BJ (cell line): ENCODE measurements around the gene RRM1. TPM values are rescaled to one million over a fixed set of nuclear protein-coding genes. Genes with fewer than 3 reads are reported as not detected.
"Not testable (repeated sequence)": the region's sequence is repeated elsewhere in the genome, so short reads cannot be mapped to it uniquely, and the experiment has no call there.

Experiments used
- CTCF ChIA-PET: fragments of 350-600 bp; formaldehyde crosslinking; extraction: SDS; loops from one replicate; lab custom pipeline; 2021; ENCODE audit warnings: antibody characterized with exemption, inconsistent platforms; lab: Yijun Ruan, JAX
- POLR2A ChIA-PET: fragments of 300-600 bp; sonication (Branson Sonifier 250); formaldehyde crosslinking; extraction: SDS; loops from one replicate; lab custom pipeline; 2021; ENCODE audit warnings: antibody characterized with exemption; lab: Charles Lee
- DNase-seq: peaks from one replicate; pipeline ENCODE4 v3.0.0-alpha.2; 2011; ENCODE audit warnings: low read depth
- H3K27me3 ChIP-seq: 2 replicates; pipeline ENCODE4 v1.6.0; 2011; ENCODE audit warnings: low read length; ENCODE audit not compliant: control insufficient read depth, insufficient read depth
- H3K36me3 ChIP-seq: 2 replicates; pipeline ENCODE4 v1.5.1; 2011; ENCODE audit warnings: low read length; ENCODE audit not compliant: control insufficient read depth, insufficient read depth
- H3K4me3 ChIP-seq: 2 replicates; pipeline ENCODE4 v1.5.1; 2011; ENCODE audit warnings: low read depth, mild to moderate bottlenecking, control low read depth, low read length
- polyA plus RNA-seq: library from polyadenylated mRNA; depleted of rRNA; stranded (reverse); fragments of >200 nt; gene quantifications from 2 replicates; pipeline ENCODE4 v1.2.3, GENCODE V29; 2011
- TF ChIP-seq, protein P1 (sequence below): IDR thresholded peaks from 2 replicates; pipeline ENCODE4 v1.5.1; 2011; ENCODE audit warnings: low read depth, mild to moderate bottlenecking, control low read depth, inconsistent platforms, low read length, moderate library complexity; ENCODE audit not compliant: insufficient read depth

RRM1 gene
- polyA plus RNA-seq, 1 experiment: 68.9 TPM

DNA sequence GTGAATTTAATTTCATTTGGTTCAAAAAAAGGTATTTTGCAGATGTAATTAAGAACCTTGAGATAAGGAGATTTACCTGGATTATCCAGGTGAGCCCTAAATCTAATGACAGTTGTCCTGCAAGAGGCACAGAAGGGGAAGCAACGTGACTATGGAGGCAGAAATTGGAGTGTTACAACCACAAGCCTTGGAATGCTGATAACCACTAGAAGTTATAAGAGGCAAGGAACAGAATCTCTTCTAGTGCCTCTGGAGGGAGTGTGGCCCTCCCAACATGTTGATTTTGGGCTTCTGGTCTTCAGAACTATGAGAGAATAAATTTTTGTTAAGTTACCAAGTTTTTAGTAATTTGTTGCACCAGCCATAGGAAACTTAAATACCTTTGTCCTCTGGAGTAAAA, 32.8 kb downstream of the RRM1 start:
- H3K36me3 ChIP-seq: peaks cover 3% of the 10 kb centered on the region; the same call in 1 of the 2 replicates
- no peak overlapping the region for H3K4me3 ChIP-seq
- CTCF ChIA-PET: no interaction called here
- TF ChIP-seq, protein P1, sequence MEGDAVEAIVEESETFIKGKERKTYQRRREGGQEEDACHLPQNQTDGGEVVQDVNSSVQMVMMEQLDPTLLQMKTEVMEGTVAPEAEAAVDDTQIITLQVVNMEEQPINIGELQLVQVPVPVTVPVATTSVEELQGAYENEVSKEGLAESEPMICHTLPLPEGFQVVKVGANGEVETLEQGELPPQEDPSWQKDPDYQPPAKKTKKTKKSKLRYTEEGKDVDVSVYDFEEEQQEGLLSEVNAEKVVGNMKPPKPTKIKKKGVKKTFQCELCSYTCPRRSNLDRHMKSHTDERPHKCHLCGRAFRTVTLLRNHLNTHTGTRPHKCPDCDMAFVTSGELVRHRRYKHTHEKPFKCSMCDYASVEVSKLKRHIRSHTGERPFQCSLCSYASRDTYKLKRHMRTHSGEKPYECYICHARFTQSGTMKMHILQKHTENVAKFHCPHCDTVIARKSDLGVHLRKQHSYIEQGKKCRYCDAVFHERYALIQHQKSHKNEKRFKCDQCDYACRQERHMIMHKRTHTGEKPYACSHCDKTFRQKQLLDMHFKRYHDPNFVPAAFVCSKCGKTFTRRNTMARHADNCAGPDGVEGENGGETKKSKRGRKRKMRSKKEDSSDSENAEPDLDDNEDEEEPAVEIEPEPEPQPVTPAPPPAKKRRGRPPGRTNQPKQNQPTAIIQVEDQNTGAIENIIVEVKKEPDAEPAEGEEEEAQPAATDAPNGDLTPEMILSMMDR: no peak
- DNase-seq: no peak
- POLR2A ChIA-PET: no interaction called here
- no peaks in the 10 kb centered on the region for H3K27me3 ChIP-seq

DNA sequence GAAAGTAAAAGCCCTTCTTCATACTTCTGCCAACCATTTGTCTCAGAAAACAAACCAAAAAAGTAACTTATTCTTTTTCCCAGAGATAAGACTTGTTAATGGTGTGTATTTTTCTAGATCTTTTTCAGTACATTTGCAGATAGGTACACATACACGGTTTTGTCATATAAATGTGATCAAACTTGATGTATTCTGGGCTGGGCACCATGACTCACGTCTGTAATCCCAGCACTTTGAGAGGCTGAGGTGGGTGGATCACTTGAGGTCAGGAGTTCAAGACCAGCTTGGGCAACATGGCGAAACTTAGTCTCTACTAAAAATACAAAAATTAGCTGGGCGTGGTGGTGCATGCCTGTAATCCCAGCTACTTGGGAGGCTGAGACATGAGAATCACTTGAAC, 35.6 kb downstream of the RRM1 start:
- H3K27me3 ChIP-seq, POLR2A ChIA-PET, H3K4me3 ChIP-seq, H3K36me3 ChIP-seq, CTCF ChIA-PET, DNase-seq: not testable (repeated sequence)

DNA sequence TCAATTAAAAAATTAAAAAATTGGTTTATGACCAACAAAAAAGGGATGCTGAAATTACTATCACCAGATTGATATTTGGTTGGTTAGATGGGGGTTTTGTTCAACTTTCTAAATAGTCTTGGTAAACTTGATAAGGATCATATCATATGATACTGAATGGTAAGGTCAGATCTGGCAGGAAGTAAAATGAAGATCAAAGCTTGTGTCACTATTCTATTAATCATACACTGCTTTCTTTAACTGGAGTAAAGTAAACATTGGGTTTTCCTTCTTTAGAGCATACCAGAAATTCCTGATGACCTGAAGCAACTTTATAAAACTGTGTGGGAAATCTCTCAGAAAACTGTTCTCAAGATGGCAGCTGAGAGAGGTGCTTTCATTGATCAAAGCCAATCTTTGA, 40.2 kb downstream of the RRM1 start:
- peak; percentile 37 for DNase-seq
- ChIA-PET POLR2A (no interaction called here), CTCF (interaction anchor here (0.7 to 1.2 kb wide), 2 partner anchors 53 to 281 kb away, joined by 3 read pairs; no protein-coding TSS in a partner anchor)
- Histone ChIP-seq H3K36me3 (peaks cover 2% of the 10 kb centered on the region), H3K27me3 (no peaks in the 10 kb centered on the region), H3K4me3 (no peak overlapping the region)
- TF ChIP-seq, protein P1: no peak

- ChIA-PET POLR2A (no interaction called here), CTCF (no interaction called here)
- Histone ChIP-seq H3K36me3 (peaks cover 2% of the 10 kb centered on the region), H3K27me3 (no peaks in the 10 kb centered on the region), H3K4me3 (no peak overlapping the region)
- no peak for DNase-seq
- TF ChIP-seq, protein P1: no peak
Observed at GRCh38 chr11:4138497-4138896, 43.9 kb downstream of the RRM1 start.

DNA sequence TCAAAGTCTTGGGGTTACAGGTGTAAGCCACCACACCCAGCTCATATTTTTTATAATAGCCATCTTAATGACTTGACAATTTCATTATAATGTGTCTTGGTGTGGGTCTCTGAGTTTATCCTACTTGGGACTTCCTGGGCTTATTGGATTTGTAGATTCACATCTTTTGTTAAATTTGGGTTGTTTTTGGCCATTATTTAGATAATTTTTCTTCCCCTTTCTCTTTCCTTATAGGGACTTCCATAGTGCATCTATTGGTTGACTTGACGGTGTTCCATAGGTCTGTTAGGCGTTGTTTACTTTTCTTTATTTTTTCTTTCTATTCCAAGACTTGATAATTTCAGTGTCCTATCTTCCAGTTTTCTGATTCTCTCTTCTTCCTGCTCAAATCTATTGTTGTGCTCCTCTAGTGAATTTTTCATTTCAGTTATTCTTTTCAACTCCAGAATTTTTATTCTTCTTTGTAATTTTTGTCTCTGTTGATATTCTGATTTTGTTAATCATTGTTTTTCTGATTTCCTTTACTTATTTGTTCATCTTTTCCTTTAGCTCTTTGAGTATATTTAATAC, 45.6 kb downstream of the RRM1 start:
- TF ChIP-seq, protein P1: no peak
- no peak for DNase-seq
- CTCF ChIA-PET: no interaction called here
- Histone ChIP-seq H3K4me3 (no peak overlapping the region), H3K36me3 (peaks cover 2% of the 10 kb centered on the region), H3K27me3 (no peaks in the 10 kb centered on the region)
- POLR2A ChIA-PET: no interaction called here
